Esophagus squamous epithelium (tissue), 4 donors: ENCODE measurements around the gene THAP8.

Experiments used
- POLR2A ChIP-seq, 4 donors: fragments of 450-650 bp; IDR thresholded peaks; one replicate each; pipeline ENCODE4 v1.6.1; 2017; ENCODE audit warnings: antibody characterized with exemption in 4 of 4, mild to moderate bottlenecking in 4 of 4, moderate library complexity in 3 of 4
- TF ChIP-seq, protein P1 (sequence below), 6 experiments: fragments of 450-650 bp in 4 of 6; fragments of 200-600 bp in 2 of 6; sonication (generic) in 2 of 6; IDR thresholded peaks; one replicate each; pipeline ENCODE4 v1.5.1; 2016 to 2019; ENCODE audit warnings: antibody characterized with exemption in 6 of 6, mild to moderate bottlenecking in 4 of 6, moderate library complexity in 4 of 6

DNA sequence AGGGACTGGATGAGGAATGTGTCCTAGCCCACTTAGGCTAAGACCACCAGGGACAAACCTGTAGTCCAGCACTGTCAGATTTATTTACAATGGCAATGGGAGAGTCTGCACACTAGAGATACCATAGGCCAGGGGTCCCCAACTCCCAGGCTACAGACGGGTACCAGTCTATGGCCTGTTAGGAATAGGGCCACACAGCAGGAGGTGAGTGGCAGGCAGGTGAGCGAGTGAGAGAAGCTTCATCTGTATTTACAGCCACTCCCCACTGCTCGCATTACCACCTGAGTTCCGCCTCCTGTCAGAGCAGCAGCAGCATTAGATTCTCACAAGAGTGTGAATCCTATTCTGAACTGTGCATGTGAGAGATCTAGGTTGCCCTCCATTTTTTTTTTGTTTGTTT is 2.4 kb downstream of the THAP8 start:
- TF ChIP-seq, protein P1, sequence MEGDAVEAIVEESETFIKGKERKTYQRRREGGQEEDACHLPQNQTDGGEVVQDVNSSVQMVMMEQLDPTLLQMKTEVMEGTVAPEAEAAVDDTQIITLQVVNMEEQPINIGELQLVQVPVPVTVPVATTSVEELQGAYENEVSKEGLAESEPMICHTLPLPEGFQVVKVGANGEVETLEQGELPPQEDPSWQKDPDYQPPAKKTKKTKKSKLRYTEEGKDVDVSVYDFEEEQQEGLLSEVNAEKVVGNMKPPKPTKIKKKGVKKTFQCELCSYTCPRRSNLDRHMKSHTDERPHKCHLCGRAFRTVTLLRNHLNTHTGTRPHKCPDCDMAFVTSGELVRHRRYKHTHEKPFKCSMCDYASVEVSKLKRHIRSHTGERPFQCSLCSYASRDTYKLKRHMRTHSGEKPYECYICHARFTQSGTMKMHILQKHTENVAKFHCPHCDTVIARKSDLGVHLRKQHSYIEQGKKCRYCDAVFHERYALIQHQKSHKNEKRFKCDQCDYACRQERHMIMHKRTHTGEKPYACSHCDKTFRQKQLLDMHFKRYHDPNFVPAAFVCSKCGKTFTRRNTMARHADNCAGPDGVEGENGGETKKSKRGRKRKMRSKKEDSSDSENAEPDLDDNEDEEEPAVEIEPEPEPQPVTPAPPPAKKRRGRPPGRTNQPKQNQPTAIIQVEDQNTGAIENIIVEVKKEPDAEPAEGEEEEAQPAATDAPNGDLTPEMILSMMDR (IDR thresholded peaks at IDR 0.05): no peak
- no peak for TF ChIP-seq POLR2A (IDR thresholded peaks at IDR 0.05)
